HuH-7.5 (cell line): ENCODE data around the gene CDC45.

Source experiments
- DNase-seq: peaks from one replicate; pipeline ENCODE4 v3.0.0; 2011; ENCODE audit warnings: low spot score

Gene CDC45

DNA sequence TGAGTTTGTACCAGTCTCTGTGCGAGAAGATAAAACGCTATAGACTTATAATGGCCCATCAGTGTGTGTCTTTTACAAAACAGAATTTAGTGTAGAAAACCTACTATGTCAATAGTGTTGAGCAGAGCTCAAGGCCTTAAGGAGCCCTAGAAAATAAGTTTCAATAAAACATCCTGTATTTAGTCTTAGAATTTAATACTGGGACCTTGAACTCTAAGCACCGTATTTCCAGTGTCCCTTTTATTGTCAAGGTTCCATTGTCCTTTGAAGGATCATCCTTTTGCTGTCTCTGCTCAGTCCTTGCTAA lies 16.6 kb downstream of the CDC45 start:
- no peak for DNase-seq

- no peak for DNase-seq
These were observed 17.5 kb downstream of the CDC45 start for GRCh38 chr22:19497245-19497644.

GRCh38 chr22:19498154-19498865 lies 18.6 kb downstream of the CDC45 start:
- DNase-seq: no peak

DNA sequence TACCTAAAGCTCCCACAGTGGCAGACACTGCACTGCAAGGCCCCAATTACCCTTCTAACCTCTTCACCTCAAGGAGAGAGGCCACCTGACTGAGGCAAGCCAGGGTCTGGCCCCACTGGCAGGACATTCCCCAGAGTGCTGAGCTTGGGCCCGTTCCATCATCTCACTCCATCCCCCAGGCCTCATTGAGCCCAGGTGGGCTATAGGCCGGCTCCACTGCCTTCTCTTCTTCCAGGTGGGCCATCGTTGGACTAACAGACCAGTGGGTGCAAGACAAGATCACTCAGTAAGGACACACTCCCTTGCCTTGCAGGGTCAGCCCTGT lies 19.1 kb downstream of the CDC45 start:
- no peak for DNase-seq

DNA sequence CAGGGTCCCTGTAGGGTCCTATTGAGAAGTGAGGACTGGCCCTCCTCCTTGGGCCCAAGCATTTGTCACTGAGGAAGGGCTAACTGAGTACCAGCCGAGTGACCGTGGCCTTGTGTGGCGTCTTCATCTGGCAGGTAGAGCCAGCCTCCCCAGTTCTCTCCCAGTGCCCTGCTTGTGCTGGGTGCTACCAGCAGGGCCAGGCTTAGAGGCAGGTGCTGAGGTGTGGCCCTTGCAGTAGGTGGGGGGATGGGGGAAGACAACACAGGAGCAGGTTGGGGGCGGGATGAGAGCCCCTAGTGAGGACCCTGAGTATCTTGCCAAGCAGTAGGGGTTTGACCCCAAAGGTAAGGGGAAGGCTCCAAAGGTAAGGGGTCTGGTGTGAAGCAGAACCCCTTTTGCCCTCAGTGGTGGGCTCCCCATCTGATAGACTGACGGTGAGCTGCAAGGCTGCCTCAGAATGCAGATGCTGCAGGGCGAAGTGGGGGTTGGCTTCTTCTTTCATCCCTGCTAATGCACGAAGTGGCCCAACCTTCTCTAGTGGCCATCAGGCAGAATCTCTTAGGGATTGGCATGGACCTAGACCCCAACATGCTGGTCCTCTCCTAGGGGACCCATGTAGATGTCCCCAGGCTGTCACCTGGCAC lies 19.6 kb downstream of the CDC45 start:
- no peak for DNase-seq

DNA sequence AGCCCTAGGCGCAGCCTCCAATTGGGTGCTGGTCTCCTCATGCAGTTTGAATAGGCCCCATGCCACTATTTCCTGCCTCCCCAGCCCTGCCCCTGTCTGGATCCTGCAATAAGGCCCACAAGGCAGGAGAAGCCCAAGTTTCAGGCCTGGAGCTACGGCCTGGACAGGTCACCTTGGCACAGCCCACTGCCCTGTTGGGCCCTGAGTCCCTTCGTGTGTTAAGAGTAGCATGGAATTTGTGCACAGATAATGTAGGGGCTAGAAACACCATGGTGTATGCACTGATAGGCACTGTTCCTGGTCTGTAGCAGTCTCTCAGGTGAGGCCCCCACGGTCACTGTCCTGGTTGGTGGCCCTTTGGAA lies 20.1 kb downstream of the CDC45 start:
- DNase-seq: no peak

DNA sequence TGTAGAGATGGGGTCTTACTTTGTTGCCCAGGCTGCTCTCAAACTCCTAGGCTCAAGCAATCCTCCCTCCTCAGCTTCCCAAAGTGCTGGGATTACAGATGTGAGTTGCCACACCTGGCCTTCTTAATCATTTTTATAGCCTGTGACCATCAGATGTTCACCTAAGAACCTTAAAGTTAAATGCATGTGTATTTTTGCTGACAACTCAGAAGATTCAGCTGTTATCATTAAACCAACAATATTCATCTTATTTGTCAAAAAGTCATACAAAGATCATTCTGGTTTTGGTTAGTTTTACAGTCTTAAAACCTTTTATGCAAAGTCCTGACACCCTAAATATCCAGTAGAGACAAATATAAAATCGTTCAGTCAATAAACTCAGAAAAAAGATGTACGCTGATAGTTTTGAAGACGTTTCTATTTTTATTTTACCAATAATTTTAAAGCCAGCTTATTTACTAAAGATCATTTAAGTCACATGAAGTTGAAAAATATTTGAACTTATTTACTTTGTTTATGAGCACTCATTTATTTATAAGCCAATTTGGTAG lies 22.3 kb downstream of the CDC45 start:
- no peak for DNase-seq

DNA sequence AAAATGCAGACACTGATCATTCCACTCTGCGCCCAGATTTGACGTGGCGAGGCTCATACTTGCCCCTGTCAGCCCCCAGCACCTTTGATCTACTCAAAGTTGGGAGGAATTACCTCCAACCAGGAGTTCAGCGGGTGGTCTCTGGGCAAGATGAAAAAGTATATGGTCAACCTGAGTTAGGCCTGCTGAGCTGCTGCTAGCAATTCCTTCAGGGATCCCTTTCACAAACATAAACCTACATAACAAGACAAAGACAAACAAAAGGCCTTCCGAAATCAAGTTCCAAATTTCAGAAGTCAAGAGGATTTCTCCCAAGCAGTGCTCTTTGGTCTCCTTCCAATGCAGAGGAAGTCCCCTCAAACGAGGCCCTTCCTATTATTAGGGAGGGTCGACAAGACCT lies 23.6 kb downstream of the CDC45 start:
- no peak for DNase-seq

- no peak for DNase-seq
These were observed 24.1 kb downstream of the CDC45 start for GRCh38 chr22:19503869-19504268.

- DNase-seq: no peak
These were observed 25.4 kb downstream of the CDC45 start for GRCh38 chr22:19504900-19505734.

DNA sequence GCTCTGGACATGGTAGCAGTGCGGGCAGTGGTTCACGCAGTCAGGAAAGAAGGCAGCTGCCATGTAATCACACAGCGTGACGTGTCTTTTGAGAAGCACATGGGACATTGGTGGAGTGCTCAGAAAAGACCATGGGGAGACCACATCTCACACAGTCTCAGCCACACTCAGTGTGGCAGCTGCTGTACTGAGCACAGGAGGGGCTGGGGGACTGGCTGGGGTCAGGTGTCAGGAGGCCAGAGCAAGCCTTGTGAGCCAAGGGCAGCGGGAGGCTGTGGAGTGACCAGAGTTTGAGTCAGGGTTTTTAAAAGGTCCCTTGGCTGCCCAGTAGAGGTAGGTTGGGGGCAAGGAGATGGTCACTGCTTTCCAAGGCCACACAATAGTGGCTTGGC lies 26.0 kb downstream of the CDC45 start:
- no peak for DNase-seq

GRCh38 chr22:19506212-19506611 lies 26.5 kb downstream of the CDC45 start:
- DNase-seq: no peak

- DNase-seq: no peak
These were observed 27.8 kb downstream of the CDC45 start for GRCh38 chr22:19507534-19507861.

- DNase-seq: no peak
These were observed 28.5 kb downstream of the CDC45 start for GRCh38 chr22:19508024-19508776.

GRCh38 chr22:19509191-19509590 lies 29.5 kb downstream of the CDC45 start:
- DNase-seq: no peak

DNA sequence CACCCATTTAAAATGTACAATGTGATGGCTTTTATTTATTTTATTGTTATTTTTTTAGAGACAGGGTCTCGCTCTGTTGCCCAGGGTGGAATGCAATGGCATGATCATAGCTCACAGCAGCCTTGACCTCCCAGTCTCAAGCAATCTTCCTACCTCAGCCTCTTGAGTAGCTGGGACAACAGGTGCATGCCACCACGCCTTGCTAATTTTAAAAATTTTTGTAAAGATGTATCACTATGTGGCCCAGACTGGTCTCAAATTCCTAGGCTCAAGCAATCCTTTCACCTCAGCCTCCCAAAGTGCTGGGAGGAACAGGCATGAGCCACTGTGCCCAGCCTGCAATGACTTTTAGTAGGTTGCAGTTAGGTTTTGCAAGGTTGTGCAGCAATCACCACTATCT lies 30.2 kb downstream of the CDC45 start:
- DNase-seq: no peak

- DNase-seq: no peak
These were observed 31.2 kb downstream of the CDC45 start for GRCh38 chr22:19510919-19511341.

DNA sequence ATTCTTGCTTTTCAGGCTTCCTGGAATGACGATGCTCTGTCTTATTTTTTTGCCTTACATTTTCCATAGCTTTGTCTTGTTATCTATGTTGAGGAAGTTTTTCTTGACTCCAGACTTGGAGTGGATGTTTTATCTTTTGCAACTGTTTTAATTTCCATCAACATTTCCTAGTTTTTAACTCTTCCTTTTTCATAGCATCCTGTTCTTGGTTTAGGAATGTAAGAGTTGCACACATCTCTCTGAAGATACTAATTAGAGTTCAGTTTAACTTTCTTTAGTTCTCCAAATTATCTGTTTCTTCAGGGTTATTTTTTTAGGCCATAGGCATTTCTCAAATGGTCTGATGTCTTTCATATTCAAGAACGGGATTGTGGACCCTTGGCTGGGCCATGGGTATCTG lies 34.1 kb downstream of the CDC45 start:
- no peak for DNase-seq

GRCh38 chr22:19514831-19515565 lies 35.3 kb downstream of the CDC45 start:
- DNase-seq: no peak

- no peak for DNase-seq
These were observed 36.1 kb downstream of the CDC45 start for GRCh38 chr22:19515654-19516377.
